Measurements from ENCODE around the gene ARRDC3. TPM values are rescaled to one million over a fixed set of nuclear protein-coding genes. Genes with fewer than 3 reads are reported as not detected.

The ARRDC3 gene
- total and polyA plus RNA-seq, 10 of the 15 experiments (the other 5 are each of a cell fraction or from before 2014, with no cell fraction given): 2.3 to 14.0 (median 8.6) TPM

GRCh38 chr5:91430949-91431348 is 47.8 kb upstream of the ARRDC3 start:
- no peak overlapping the region for H3K4me2 ChIP-seq (ENCODE audit: control insufficient read depth, insufficient read depth)
- ChIA-PET POLR2A (no interaction called here), CTCF (interaction anchor here (0.9 kb wide), 1 partner anchor 12 kb away, joined by 3 read pairs; no protein-coding TSS in a partner anchor), SMC1A (ENCODE audit: uncharacterized antibody, unreplicated experiment) (interaction anchor here (1.5 kb wide), 1 partner anchor 12 kb away, joined by 3 read pairs; no protein-coding TSS in a partner anchor), RAD21 (ENCODE audit: unreplicated experiment) (interaction anchor here (1.2 kb wide), 1 partner anchor 46 kb away, joined by 3 read pairs; no protein-coding TSS in a partner anchor)
- H3K27me3 ChIP-seq (replicated peaks in 1 of 2; ENCODE audit: control insufficient read depth in 2 of 2, insufficient read depth in 2 of 2, low read length in 1 of 2): no peaks in the 10 kb centered on the region
- H4K20me1 ChIP-seq (ENCODE audit: control insufficient read depth, insufficient read depth): no peaks in the 10 kb centered on the region
- no peak for DNase-seq (ENCODE audit: low read depth, low spot score)
- H3K79me2 ChIP-seq (ENCODE audit: control insufficient read depth, insufficient read depth, low read length): no peaks in the 10 kb centered on the region
- no peak overlapping the region for H3K4me3 ChIP-seq
- in situ Hi-C loops (cut with MboI): no loop called here
- no peak overlapping the region for H3K9ac ChIP-seq (ENCODE audit: control insufficient read depth, insufficient read depth, low read length)
- no TSS peak for BruUV-seq (replicated peaks)
- no peak for FAIRE-seq
- H2AFZ ChIP-seq (ENCODE audit: control insufficient read depth, low read depth, low read length): no peak overlapping the region
- no peak for ATAC-seq
- TF ChIP-seq CEBPB (IDR thresholded peaks at IDR 0.05; ENCODE audit: borderline replicate concordance in 1 of 2, low read depth in 2 of 2, low read length in 2 of 2): no peak
- TF ChIP-seq SIX5 (IDR thresholded peaks at IDR 0.05; ENCODE audit: low read depth, low read length, severe bottlenecking): no peak
- no peak for TF ChIP-seq WRNIP1 (IDR thresholded peaks at IDR 0.05; ENCODE audit: borderline replicate concordance, low read depth, low read length)
- no peak for TF ChIP-seq SP1 (IDR thresholded peaks at IDR 0.05; ENCODE audit: low read depth, low read length)
- no peak for TF ChIP-seq GABPA (IDR thresholded peaks at IDR 0.05; ENCODE audit: low read depth)
- TF ChIP-seq NFYB (IDR thresholded peaks at IDR 0.05; ENCODE audit: insufficient read depth, low read depth, low read length): no peak
- TF ChIP-seq ZBTB4 (CRISPR knock-in tag; IDR thresholded peaks at IDR 0.05): no peak
- no peak for TF ChIP-seq BCLAF1 (IDR thresholded peaks at IDR 0.05)
- TF ChIP-seq ZNF622 (IDR thresholded peaks at IDR 0.05): no peak
- no peak for TF ChIP-seq PML (IDR thresholded peaks at IDR 0.05; ENCODE audit: low read length)
- no peak for TF ChIP-seq EP300 (IDR thresholded peaks at IDR 0.05; ENCODE audit: borderline replicate concordance in 1 of 2, control insufficient read depth in 1 of 2, low read depth in 2 of 2, low read length in 2 of 2)
- no peak for TF ChIP-seq CBX5 (IDR thresholded peaks at IDR 0.05; ENCODE audit: low read depth)
- TF ChIP-seq PBX3 (IDR thresholded peaks at IDR 0.05; ENCODE audit: insufficient replicate concordance, low read depth, low read length): no peak
- no peak for TF ChIP-seq FOXK2 (IDR thresholded peaks at IDR 0.05)
- intact Hi-C loops (cut with micrococcal nuclease; ENCODE audit: unreplicated experiment): no loop called here
- H3K4me1 ChIP-seq (ENCODE audit: control insufficient read depth, insufficient read depth, low read length): no peaks in the 10 kb centered on the region
- H3K9me3 ChIP-seq (replicated peaks; ENCODE audit: control insufficient read depth, insufficient read depth, low read length): no peaks in the 10 kb centered on the region; the same call in 2 of the 3 replicates
- H3K27ac ChIP-seq (ENCODE audit: control insufficient read depth, insufficient read depth): no peak overlapping the region
- H3K36me3 ChIP-seq (ENCODE audit: control insufficient read depth in 2 of 2, insufficient read depth in 2 of 2, low read length in 1 of 2): no peaks in the 10 kb centered on the region
